Adrenal gland (tissue), 12 donors: ENCODE data around the gene STX8. TPM values are rescaled to one million over a fixed set of nuclear protein-coding genes. Genes with fewer than 3 reads are reported as not detected.
"Not testable (repeated sequence)": the region's sequence is repeated elsewhere in the genome, so short reads cannot be mapped to it uniquely, and the experiment has no call there.

Experiments
- DNase-seq, 7 donors: peaks; one replicate each; pipeline ENCODE4 v3.0.0-alpha.2; 2019 to 2020
- H3K27ac ChIP-seq, 5 donors: fragments of 200-600 bp; sonication (generic) in 4 of 5; 1 replicate in 3 of 5; 2 replicates in 2 of 5; pipeline versions ENCODE4 v1.5.1 to v1.8.0; 2016 to 2020; ENCODE audit warnings: mild to moderate bottlenecking in 1 of 5
- H3K27me3 ChIP-seq: fragments of 200-600 bp; 2 replicates; pipeline ENCODE4 v1.8.0; 2021
- H3K36me3 ChIP-seq, 2 donors: fragments of 200-600 bp; replicated peaks in 1 of 2; 1 replicate in 1 of 2; 2 replicates in 1 of 2; pipeline versions ENCODE4 v1.5.1 to v1.8.0; 2018 to 2022
- H3K4me1 ChIP-seq, 2 donors: fragments of 200-600 bp; replicated peaks in 1 of 2; 1 replicate in 1 of 2; 2 replicates in 1 of 2; pipeline versions ENCODE4 v1.5.1 to v1.8.0; 2018 to 2021
- H3K4me3 ChIP-seq, 4 donors: fragments of 200-600 bp; sonication (generic) in 3 of 4; one replicate each; pipeline ENCODE4 v1.5.1; 2016 to 2018
- H3K9me3 ChIP-seq, 3 donors: fragments of 200-600 bp; sonication (generic) in 1 of 3; replicated peaks in 1 of 3; 1 replicate in 2 of 3; 2 replicates in 1 of 3; pipeline versions ENCODE4 v1.5.1 to v1.8.0; 2016 to 2021
- POLR2A ChIP-seq, 2 donors: fragments of 450-650 bp; IDR thresholded peaks; one replicate each; pipeline ENCODE4 v1.6.1; 2017; ENCODE audit warnings: antibody characterized with exemption in 2 of 2, mild to moderate bottlenecking in 2 of 2, moderate library complexity in 1 of 2
- WGBS, 4 donors: extraction: QIAGEN DNeasy Blood & Tissue Kit in 2 of 4; methylation state at CpG; one replicate each; pipeline versions ENCODE4 v1.1.5 to v1.1.7; 2013 to 2017; 5-methylcytosine and 5-hydroxymethylcytosine counted together
- intact Hi-C, 2 donors: fragments of 100-400 bp; cut with DNase I; formaldehyde crosslinking; loops; one replicate each; pipeline versions ENCODE4 v1.14.1 to v1.15.0; 2022 to 2023
- polyA plus RNA-seq, 3 donors: library from polyadenylated mRNA; stranded (reverse); fragments of 200-250 nt in 2 of 3; fragments of 350-450 nt in 1 of 3; fragmentation: Illumina TruSeq in 1 of 3; extraction: RNeasy Lipid Tissue Mini Kit (QIAGEN cat#74804) in 1 of 3; gene quantifications; one replicate each; pipeline ENCODE4 v1.2.3, GENCODE V29; 2013 to 2014
- total RNA-seq, 9 donors: library from RNA; depleted of rRNA in 4 of 9; stranded (reverse); fragments of >200 nt in 4 of 9; fragments of 120-200 nt in 1 of 9; fragmentation: NEBNext Ultra II Directional in 1 of 9; extraction: Animal tissue kit (Norgen Biotek cat#: 25700) in 1 of 9; gene quantifications; one replicate each; pipeline versions ENCODE4 v1.1.0 to v1.2.4, GENCODE V29; 2013 to 2023
- TF ChIP-seq, protein P1 (sequence below), 6 experiments: fragments of 450-650 bp in 4 of 6; fragments of 200-600 bp in 2 of 6; sonication (generic) in 1 of 6; IDR thresholded peaks; 1 replicate in 5 of 6; 2 replicates in 1 of 6; pipeline versions ENCODE4 v1.5.1 to v1.8.0; 2016 to 2021; ENCODE audit warnings: antibody characterized with exemption in 6 of 6, mild to moderate bottlenecking in 2 of 6, moderate library complexity in 1 of 6
- donor health status: healthy with polysubstance abuse.
- donor health status: Bipolar disorder and iron deficiency.
- donor health status: DM: yes; HTN: yes; CAD: no.
- donor health status: DM: no; HTN: no; CAD: no.
- donor health status: DM: no; HTN: no; CAD: no.
- donor health status: DM: yes; HTN: yes; CAD: no.

Gene STX8
- total and polyA plus RNA-seq, 12 donors: 21.9 to 94.1 (median 72.3) TPM

DNA sequence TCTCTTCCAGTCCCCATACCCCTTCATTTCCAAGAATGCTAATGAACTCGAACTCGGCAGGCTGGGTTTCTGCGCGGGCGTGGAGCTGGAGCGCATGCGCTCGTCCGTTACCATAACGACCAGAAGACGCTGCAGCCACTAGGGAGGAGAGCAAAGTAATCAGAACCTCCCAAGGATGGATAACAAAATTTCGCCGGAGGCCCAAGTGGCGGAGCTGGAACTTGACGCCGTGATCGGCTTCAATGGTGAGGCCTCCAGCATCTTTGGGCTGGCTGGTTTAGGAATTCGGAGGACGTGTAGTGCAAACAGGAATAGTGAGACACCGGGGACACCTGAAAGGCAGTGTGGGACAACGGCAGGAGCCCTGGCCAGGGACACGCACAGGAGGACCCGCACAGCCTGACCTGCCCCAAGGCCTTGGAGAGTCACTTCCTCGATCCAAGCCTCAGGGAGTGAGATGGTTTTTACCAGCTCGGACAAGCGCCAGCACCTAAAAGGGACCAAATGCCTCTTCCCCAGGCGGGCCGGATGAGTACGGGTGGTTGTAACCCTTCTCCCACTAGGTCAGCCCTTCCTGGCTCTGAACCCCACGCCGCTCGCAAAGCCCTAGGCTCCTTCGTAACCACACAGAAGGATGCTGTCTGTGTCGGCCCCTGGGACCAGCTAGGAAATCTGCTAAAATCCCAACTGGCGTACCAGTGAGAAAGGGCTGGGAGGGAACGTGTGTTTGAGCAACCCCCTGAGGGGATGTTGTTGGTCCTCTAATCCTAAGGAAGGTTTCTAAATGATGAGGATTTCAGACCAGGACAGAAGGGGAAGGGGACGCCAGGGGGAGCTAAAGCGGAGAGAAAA, 1.1 kb upstream of the STX8 start, which contains the start of gene CFAP52:
CFAP52 (plus strand) TSS at position 122 of the 852 bp plus-strand sequence; CDS start at position 176, 54 bp downstream.
- Histone ChIP-seq H3K36me3 (no peaks in the 10 kb centered on the region), H3K4me1 (peaks cover 0 to 20% of the 10 kb centered on the region in 2 donors), H3K27me3 (no peaks in the 10 kb centered on the region), H3K4me3 (peak within 1 kb of the TSS in 3 of 4 donors; percentile 19 to 93 (median 68)), H3K9me3 (no peaks in the 10 kb centered on the region), H3K27ac (peak within 1 kb of the TSS in 3 of 5 donors; percentile 48 to 81 (median 60))
- 2 to 3% (median 3%) methylated on average over 22 to 38 of the region's 38 CpGs for WGBS, 4 donors
- no peak for TF ChIP-seq POLR2A (IDR thresholded peaks at IDR 0.05)
- TF ChIP-seq, protein P1, sequence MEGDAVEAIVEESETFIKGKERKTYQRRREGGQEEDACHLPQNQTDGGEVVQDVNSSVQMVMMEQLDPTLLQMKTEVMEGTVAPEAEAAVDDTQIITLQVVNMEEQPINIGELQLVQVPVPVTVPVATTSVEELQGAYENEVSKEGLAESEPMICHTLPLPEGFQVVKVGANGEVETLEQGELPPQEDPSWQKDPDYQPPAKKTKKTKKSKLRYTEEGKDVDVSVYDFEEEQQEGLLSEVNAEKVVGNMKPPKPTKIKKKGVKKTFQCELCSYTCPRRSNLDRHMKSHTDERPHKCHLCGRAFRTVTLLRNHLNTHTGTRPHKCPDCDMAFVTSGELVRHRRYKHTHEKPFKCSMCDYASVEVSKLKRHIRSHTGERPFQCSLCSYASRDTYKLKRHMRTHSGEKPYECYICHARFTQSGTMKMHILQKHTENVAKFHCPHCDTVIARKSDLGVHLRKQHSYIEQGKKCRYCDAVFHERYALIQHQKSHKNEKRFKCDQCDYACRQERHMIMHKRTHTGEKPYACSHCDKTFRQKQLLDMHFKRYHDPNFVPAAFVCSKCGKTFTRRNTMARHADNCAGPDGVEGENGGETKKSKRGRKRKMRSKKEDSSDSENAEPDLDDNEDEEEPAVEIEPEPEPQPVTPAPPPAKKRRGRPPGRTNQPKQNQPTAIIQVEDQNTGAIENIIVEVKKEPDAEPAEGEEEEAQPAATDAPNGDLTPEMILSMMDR (IDR thresholded peaks at IDR 0.05): peak in 5 of 6 experiments; percentile 44 to 60 (median 57)
- peak; percentile 75 to 90 (median 81) for DNase-seq
- intact Hi-C loops: no loop called here

DNA sequence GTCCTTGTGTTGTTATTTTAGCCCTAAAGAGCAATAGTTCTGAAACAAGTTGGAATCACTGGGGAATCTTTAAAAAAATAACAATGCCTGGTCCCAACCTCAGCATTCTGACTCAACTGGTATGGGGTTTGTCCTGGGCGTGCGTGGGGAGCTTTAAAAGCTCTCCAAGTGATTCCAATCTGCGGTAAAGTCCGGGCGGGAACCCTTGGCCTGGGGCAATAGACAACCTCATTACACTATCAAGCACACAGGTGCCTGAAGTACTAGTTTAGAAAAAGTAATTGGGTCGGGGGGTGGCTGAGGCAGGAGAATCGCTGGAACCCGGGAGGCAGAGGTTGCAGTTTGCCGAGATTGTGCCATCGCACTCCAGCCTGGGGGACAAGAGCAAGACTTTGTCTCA, 4.4 kb downstream of the STX8 start:
- Histone ChIP-seq H3K4me1 (peaks cover 0 to 20% of the 10 kb centered on the region in 2 donors), H3K36me3 (peaks cover 0 to 11% of the 10 kb centered on the region in 2 donors), H3K27ac (no peak overlapping the region), H3K27me3 (no peaks in the 10 kb centered on the region), H3K4me3 (no peak overlapping the region), H3K9me3 (no peaks in the 10 kb centered on the region)
- 88 to 97% (median 95%) methylated on average over 9 to 10 of the region's 10 CpGs for WGBS, 4 donors
- TF ChIP-seq POLR2A (IDR thresholded peaks at IDR 0.05): no peak
- TF ChIP-seq, protein P1 (IDR thresholded peaks at IDR 0.05): no peak
- intact Hi-C loops: no loop called here
- no peak for DNase-seq

DNA sequence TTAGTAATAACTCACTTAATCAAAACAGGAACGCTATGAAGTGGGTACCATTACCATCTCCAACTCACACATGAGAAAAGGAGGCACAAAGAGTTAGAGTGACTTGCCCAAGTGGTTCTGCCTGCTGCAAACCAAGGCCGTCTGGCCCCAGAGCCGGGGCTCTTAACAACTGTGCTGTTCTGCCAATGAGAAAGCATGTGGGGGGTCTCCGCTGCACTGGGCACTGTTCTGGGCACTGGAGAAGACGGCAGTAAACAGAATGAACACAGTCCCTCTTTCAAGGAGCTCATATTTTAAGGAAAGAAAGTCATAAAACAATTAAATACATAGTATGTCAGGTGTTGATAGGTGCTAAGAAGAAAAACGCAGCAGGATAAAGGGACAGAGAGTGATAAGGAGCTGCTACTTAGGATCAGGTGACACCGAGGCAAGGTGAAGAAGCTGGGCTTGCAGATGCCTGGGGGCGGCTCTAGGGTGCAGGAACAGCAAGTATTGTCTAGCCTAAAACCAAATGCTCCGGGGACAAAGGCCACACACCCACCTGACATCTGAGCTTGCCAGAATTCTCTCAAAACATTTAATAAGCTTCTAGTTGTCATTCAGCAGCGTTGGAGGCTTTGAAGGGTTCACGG, 6.5 kb downstream of the STX8 start:
- TF ChIP-seq POLR2A (IDR thresholded peaks at IDR 0.05): no peak
- Histone ChIP-seq H3K36me3 (peaks cover 0 to 11% of the 10 kb centered on the region in 2 donors), H3K4me1 (peaks cover 0 to 5% of the 10 kb centered on the region in 2 donors), H3K4me3 (no peak overlapping the region), H3K27me3 (no peaks in the 10 kb centered on the region), H3K9me3 (no peaks in the 10 kb centered on the region), H3K27ac (no peak overlapping the region)
- 90 to 97% (median 93%) methylated on average over 11 of the region's 11 CpGs for WGBS, 4 donors
- no peak for DNase-seq
- intact Hi-C loops: no loop called here

DNA sequence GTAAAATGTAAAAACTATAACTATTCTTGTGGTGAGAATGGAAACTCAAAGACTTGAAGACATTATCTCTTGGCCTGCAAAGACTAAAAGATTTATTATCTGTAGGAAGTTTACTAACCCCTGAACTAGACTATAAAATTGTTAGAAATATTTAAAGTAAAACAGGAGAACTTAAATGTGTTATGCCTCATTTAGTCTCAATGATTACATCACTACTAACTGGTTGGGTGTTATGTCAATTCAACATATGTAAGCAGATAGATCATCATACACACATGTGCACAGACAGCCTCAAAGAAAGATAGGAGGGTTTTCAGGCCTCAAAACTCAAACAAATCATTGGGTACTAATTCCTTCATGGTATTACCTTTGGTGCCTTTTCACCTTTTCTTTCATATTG, 7.6 kb downstream of the STX8 start:
- Histone ChIP-seq H3K4me3 (no peak overlapping the region), H3K27me3 (no peaks in the 10 kb centered on the region), H3K4me1 (no peaks in the 10 kb centered on the region), H3K9me3 (no peaks in the 10 kb centered on the region), H3K27ac (no peak overlapping the region), H3K36me3 (peaks cover 0 to 11% of the 10 kb centered on the region in 2 donors)
- DNase-seq: no peak
- TF ChIP-seq, protein P1 (IDR thresholded peaks at IDR 0.05): no peak
- no peak for TF ChIP-seq POLR2A (IDR thresholded peaks at IDR 0.05)
- intact Hi-C loops: no loop called here

DNA sequence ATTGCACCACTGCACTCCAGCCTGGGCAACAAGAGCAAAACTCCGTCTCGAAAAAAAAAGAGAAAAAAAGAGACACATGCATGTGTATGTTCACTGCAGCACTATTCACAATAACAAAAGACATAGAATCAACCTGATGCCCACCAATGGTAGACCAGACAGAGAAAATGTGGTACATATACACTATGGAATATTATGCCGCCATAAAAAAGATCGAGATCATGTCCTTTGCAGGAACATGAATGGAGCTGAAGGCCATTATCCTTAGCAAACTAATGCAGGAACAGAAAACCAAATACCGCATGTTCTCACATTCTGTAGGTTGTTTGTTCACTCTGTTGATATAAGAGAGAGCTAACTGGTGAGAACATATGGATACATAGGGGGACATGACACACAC, 8.9 kb downstream of the STX8 start:
- H3K4me3 ChIP-seq, H3K4me1 ChIP-seq, intact Hi-C loops, H3K27ac ChIP-seq, DNase-seq, H3K27me3 ChIP-seq, H3K9me3 ChIP-seq: not testable (repeated sequence)
- peaks cover 0 to 11% of the 10 kb centered on the region in 2 donors for H3K36me3 ChIP-seq
- WGBS, 4 donors: 90 to 98% (median 94%) methylated on average over 5 of the region's 5 CpGs
